H1 (cell line): ENCODE results near the gene NCK1. TPM values are rescaled to one million over a fixed set of nuclear protein-coding genes. Genes with fewer than 3 reads are reported as not detected.

Experiments
- ATF2 ChIP-seq: IDR thresholded peaks from 2 replicates; pipeline ENCODE4 v1.6.1; 2012; ENCODE audit warnings: low read length, inconsistent platforms
- JUND ChIP-seq: IDR thresholded peaks from 2 replicates; pipeline ENCODE4 v1.6.1; 2011; ENCODE audit warnings: mild to moderate bottlenecking, improper control_type of control experiment, low read length
- polyA plus RNA-seq, 7 experiments: library from polyadenylated mRNA; depleted of rRNA in 3 of 7; stranded (reverse) in 5 of 7; unstranded in 2 of 7; fragments of >200 nt in 5 of 7; fragments of 200-250 nt in 2 of 7; gene quantifications; 1 replicate in 5 of 7; 2 replicates in 1 of 7; 4 replicates in 1 of 7; pipeline versions ENCODE4 v1.2.1 to v1.2.3, GENCODE V29; 2011 to 2013; ENCODE audit warnings: missing spikeins in 2 of 7, mixed read lengths in 2 of 7
- total RNA-seq: library from RNA; stranded (reverse); fragmentation: NEBNext Ultra II Directional; extraction: Animal tissue kit (Norgen Biotek cat#: 25700); gene quantifications from 2 replicates; pipeline ENCODE4 v1.2.1, GENCODE V29; 2021

The NCK1 gene
- total and polyA plus RNA-seq, 2 of the 8 experiments (the other 6 are each of a cell fraction or from before 2014, with no cell fraction given) = 10.0 to 28.5 TPM

- TF ChIP-seq ATF2 (no peak), JUND (no peak)
Observed at GRCh38 chr3:136939489-136939888, 77.5 kb downstream of the NCK1 start (continued).
